ENCODE results near the gene MARVELD1. TPM values are rescaled to one million over a fixed set of nuclear protein-coding genes. Genes with fewer than 3 reads are reported as not detected.

The MARVELD1 gene
- total RNA-seq, 1 donor from 2014 or later = 4.7 TPM

DNA sequence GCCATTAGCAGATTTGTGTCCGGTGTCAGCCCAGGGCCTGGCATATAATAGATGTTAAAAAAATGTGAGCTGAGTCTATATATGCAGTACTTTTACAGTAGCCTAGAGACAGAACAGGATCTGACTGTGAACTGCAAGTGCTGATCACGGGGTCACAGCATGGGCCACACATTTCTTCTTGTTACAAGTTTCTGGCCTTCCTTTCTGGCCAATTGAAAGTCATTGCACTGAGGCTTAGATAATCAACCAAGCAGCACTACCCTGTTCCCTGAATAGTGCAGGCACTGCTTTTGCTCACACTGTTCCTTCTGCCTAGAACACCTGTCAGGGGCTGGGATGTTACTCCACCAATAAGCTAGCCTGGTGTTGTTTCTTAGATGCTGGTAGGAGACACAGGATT lies 5.4 kb upstream of the MARVELD1 start:
- Histone ChIP-seq H3K4me3 (ENCODE audit: low read depth, low read length) (no peak overlapping the region), H3K27me3 (ENCODE audit: control insufficient read depth, insufficient read depth, low read length) (no peaks in the 10 kb centered on the region), H3K36me3 (ENCODE audit: control insufficient read depth, insufficient read depth, low read length) (no peaks in the 10 kb centered on the region)
- FAIRE-seq (no peak), DNase-seq (ENCODE audit: low read depth) (no peak)
- TF ChIP-seq, protein P1, sequence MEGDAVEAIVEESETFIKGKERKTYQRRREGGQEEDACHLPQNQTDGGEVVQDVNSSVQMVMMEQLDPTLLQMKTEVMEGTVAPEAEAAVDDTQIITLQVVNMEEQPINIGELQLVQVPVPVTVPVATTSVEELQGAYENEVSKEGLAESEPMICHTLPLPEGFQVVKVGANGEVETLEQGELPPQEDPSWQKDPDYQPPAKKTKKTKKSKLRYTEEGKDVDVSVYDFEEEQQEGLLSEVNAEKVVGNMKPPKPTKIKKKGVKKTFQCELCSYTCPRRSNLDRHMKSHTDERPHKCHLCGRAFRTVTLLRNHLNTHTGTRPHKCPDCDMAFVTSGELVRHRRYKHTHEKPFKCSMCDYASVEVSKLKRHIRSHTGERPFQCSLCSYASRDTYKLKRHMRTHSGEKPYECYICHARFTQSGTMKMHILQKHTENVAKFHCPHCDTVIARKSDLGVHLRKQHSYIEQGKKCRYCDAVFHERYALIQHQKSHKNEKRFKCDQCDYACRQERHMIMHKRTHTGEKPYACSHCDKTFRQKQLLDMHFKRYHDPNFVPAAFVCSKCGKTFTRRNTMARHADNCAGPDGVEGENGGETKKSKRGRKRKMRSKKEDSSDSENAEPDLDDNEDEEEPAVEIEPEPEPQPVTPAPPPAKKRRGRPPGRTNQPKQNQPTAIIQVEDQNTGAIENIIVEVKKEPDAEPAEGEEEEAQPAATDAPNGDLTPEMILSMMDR (IDR thresholded peaks at IDR 0.05; ENCODE audit: insufficient read depth, low read length, severe bottlenecking) = no peak

DNA sequence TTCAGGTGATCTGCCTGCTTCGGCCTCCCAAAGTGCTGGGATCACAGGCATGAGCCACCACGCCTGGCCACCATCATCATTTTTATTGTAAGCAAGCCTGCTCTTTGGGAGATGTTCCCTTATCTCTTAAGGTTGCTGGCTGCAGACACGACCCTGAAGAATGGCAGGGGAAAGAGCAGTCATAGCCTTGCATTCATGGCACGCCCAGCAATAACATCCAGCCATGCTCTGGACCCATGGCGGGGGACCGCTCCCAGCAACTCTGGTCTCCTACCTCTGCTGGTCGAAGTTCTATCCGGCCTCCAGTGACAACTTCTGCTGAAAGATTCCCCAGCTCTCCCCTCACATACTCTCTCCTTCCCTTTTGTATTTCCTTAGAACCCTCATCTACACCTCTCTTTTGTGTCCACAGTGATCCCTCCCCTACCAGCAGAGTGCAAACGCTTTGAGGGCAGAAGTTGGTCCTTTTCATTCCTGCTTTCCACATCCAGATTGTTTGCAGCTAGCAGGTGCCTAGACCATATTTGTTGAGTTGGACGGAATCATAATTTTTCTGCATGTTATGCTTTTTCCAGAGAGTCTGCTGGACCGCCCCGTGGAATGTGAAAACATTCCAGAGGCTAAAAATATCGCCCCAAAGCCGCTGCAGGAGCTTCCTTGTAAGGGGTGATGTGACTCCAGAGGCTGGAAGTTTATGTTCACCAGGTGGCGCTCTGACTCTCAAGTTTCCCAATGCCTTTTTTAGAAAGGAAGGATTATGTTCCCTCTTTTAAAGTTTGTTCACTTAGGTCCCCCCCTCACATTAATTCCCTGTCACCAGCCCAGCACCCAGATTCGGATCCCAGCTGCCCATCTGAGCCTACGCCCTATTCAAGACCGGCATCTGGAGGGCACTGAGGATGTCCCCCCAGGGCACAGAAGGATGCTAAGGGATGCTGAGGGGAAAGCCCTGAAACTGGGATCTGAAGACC lies 4.3 kb upstream of the MARVELD1 start:
- no peak overlapping the region for H3K4me3 ChIP-seq (ENCODE audit: low read depth, low read length)
- DNase-seq (ENCODE audit: low read depth) (peak; percentile 67), FAIRE-seq (no peak)
- no peaks in the 10 kb centered on the region for H3K36me3 ChIP-seq (ENCODE audit: control insufficient read depth, insufficient read depth, low read length)
- TF ChIP-seq, protein P1 (IDR thresholded peaks at IDR 0.05; ENCODE audit: insufficient read depth, low read length, severe bottlenecking) = peak; percentile 76
- no peaks in the 10 kb centered on the region for H3K27me3 ChIP-seq (ENCODE audit: control insufficient read depth, insufficient read depth, low read length)

DNA sequence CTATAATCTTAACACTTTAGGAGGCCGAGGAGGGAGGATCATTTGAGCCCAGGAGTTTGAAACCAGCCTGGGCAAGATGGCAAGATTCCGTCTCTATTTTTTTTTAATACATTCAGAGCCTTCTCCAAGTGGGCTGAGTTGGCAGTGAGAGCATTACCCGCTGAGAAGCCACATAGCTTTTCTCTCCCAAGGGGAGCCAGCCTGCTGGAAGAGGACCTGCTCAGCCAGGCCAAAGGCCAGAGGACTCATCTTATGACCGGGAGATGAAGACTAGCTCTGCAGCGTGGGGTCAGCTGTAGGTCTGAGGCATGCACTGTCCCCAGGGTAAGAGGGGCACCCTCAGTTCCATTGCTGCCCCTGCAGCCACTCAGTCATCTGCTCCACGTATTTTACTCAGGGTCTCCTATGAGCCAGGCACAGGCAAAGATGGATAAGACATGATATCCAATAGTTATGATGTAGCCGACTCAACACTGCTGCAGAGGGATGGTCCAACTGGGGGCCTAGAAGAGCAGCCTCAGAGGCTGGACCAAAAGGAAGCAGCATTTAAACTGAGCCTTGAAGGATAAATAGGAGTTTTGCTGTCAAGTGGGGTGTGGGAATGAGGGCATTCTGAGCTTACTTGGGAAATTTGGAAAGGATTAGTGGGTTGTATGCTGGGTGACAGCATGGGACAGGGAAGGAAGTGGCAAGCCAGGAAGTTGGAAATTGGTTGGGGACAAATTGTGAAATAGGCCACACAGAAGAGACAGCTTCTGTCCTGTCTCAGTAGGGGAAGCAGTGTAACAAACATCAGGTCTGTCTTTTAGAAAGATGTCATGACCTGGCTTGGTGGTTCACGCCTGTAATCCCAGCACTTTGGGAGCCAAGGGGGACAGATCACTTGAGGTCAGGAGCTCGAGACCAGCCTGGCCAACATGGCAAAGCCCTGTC lies 1.6 kb upstream of the MARVELD1 start:
- Histone ChIP-seq H3K36me3 (ENCODE audit: control insufficient read depth, insufficient read depth, low read length) (no peaks in the 10 kb centered on the region), H3K4me3 (ENCODE audit: low read depth, low read length) (no peak overlapping the region), H3K27me3 (ENCODE audit: control insufficient read depth, insufficient read depth, low read length) (no peaks in the 10 kb centered on the region)
- FAIRE-seq (no peak), DNase-seq (ENCODE audit: low read depth) (no peak)
- TF ChIP-seq, protein P1 (IDR thresholded peaks at IDR 0.05; ENCODE audit: insufficient read depth, low read length, severe bottlenecking) = no peak

DNA sequence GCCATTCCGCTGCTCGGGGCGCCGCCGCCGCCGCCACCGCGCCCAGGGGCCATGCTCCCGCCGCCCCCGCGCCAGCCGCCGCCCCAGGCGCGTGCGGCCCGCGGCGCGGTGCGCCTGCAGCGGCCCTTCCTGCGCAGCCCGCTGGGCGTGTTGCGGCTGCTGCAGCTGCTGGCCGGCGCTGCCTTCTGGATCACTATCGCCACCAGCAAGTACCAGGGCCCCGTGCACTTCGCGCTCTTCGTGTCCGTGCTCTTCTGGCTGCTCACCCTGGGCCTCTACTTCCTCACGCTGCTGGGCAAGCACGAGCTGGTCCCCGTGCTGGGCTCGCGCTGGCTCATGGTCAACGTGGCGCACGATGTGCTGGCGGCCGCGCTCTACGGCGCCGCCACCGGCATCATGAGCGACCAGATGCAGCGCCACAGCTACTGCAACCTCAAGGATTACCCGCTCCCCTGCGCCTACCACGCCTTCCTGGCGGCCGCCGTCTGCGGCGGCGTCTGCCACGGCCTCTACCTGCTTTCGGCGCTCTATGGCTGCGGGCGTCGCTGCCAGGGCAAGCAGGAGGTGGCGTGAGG lies 383 bp downstream of the MARVELD1 start:
- TF ChIP-seq, protein P1 (IDR thresholded peaks at IDR 0.05; ENCODE audit: insufficient read depth, low read length, severe bottlenecking) = peak; percentile 54
- peaks cover 5% of the 10 kb centered on the region for H3K36me3 ChIP-seq (ENCODE audit: control insufficient read depth, insufficient read depth, low read length)
- DNase-seq (ENCODE audit: low read depth) (peak; percentile 74), FAIRE-seq (no peak)
- no peaks in the 10 kb centered on the region for H3K27me3 ChIP-seq (ENCODE audit: control insufficient read depth, insufficient read depth, low read length)
- peak overlapping the region; percentile 55 for H3K4me3 ChIP-seq (ENCODE audit: low read depth, low read length)

DNA sequence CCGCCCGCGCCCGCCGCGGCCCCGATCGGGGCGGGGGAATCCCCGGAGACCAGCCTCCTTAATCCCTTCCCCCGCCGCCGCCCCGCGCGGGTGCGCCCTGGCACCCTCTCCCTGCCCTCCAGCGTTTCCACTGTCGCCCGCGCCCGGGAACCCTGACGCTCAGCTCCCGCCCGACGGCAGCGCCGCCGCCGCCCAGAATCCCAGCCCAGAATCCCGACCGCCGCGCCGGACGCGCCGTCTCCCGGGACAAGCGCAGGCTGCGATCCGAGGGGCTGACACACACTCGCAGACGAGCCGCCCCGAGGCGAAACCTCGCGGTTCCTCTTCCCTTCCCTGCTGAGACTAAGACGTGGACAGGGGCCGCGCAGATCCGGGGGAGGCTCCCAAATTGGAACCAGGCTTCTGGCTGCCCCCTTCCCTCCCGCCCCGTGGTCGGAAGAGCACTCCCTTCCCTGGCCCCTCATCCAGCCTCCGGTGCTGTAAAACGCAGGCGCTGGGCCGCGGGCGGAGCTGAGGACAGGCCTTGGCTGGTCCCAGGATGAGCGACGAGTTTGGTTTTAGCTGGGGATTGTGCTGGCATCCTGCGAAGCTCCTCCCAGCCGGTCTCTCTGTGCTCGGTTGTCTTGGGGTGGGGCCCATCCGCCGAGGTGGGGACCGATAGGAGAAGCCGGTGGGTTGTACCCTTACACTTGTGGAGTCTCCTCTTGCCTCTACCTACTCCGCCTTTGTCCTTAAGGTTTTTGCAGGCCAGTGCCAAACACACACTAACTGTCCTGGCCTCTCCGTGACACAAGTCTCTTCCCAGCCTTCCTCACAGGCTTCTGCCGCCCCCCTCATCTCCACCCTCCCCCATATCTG lies 1.1 kb downstream of the MARVELD1 start:
- DNase-seq (ENCODE audit: low read depth) (peak; percentile 75), FAIRE-seq (no peak)
- Histone ChIP-seq H3K36me3 (ENCODE audit: control insufficient read depth, insufficient read depth, low read length) (peaks cover 5% of the 10 kb centered on the region), H3K4me3 (ENCODE audit: low read depth, low read length) (peak overlapping the region; percentile 55), H3K27me3 (ENCODE audit: control insufficient read depth, insufficient read depth, low read length) (no peaks in the 10 kb centered on the region)
- TF ChIP-seq, protein P1 (IDR thresholded peaks at IDR 0.05; ENCODE audit: insufficient read depth, low read length, severe bottlenecking) = no peak

All from bronchial epithelial cell (primary cell).